Tibial nerve (tissue), 4 donors: Measurements from ENCODE around the gene RUNX3.

Source experiments
- CTCF ChIP-seq, 5 experiments: fragments of 200-600 bp in 3 of 5; fragments of 450-650 bp in 2 of 5; sonication (generic) in 3 of 5; IDR thresholded peaks; one replicate each; pipeline ENCODE4 v1.5.1; 2016 to 2019; ENCODE audit warnings: antibody characterized with exemption in 5 of 5, mild to moderate bottlenecking in 3 of 5, moderate library complexity in 2 of 5
- EP300 ChIP-seq, 2 donors: sonication (generic); formaldehyde crosslinking; IDR thresholded peaks; one replicate each; pipeline ENCODE4 v1.6.1; 2017; ENCODE audit warnings: antibody characterized with exemption in 2 of 2, mild to moderate bottlenecking in 1 of 2
- POLR2A ChIP-seq, 2 donors: fragments of 450-650 bp; IDR thresholded peaks; one replicate each; pipeline ENCODE4 v1.6.1; 2017; ENCODE audit warnings: antibody characterized with exemption in 2 of 2, mild to moderate bottlenecking in 2 of 2, moderate library complexity in 2 of 2

GRCh38 chr1:24927988-24928688, 1.9 kb downstream of the RUNX3 start:
- TF ChIP-seq POLR2A (IDR thresholded peaks at IDR 0.05) (no peak), CTCF (IDR thresholded peaks at IDR 0.05) (no peak), EP300 (IDR thresholded peaks at IDR 0.05) (peak in 1 of 2 donors; percentile 71)
